K562 (cell line): ENCODE results near the gene PHF12.

Experiments used
- ATF7 ChIP-seq: fragments of 450-650 bp; IDR thresholded peaks from 2 replicates; pipeline ENCODE4 v1.7.1; 2014; ENCODE audit warnings: mild to moderate bottlenecking, moderate library complexity
- EP300 ChIP-seq: IDR thresholded peaks from 2 replicates; pipeline ENCODE4 v1.6.1; 2012; ENCODE audit warnings: low read length, improper control_type of control experiment
- GATA2 ChIP-seq: sonication (generic); formaldehyde crosslinking; IDR thresholded peaks from 2 replicates; pipeline ENCODE4 v1.4.0; 2020; ENCODE audit warnings: mild to moderate bottlenecking, missing genetic modification reagents
- MXD1 ChIP-seq: fragments of 250-450 bp; sonication (Bioruptor Pico); IDR thresholded peaks from 2 replicates; pipeline ENCODE4 v1.8.0; 2021; ENCODE audit warnings: borderline replicate concordance, mild to moderate bottlenecking, moderate library complexity; ENCODE audit not compliant: poor library complexity, severe bottlenecking
- NKRF ChIP-seq: fragments of 450-650 bp; IDR thresholded peaks from 2 replicates; pipeline ENCODE4 v1.6.1; 2016; ENCODE audit warnings: borderline replicate concordance
- PREB ChIP-seq: sonication (generic); formaldehyde crosslinking; IDR thresholded peaks from 2 replicates; pipeline ENCODE4 v1.8.1; 2023; ENCODE audit warnings: mild to moderate bottlenecking, missing genetic modification reagents

- TF ChIP-seq GATA2 (no peak), ATF7 (no peak), NKRF (no peak), MXD1 (no peak), PREB (CRISPR knock-in tag) (no peak), EP300 (no peak; the same call in 1 of the 2 replicates)
Observed at GRCh38 chr17:28863953-28864352, 87.4 kb downstream of the PHF12 start.
